ENCODE results near the gene ETV6.
A peak's percentile ranks its signal among the peaks of the same experiment; 100 is the strongest.

The ETV6 gene

DNA sequence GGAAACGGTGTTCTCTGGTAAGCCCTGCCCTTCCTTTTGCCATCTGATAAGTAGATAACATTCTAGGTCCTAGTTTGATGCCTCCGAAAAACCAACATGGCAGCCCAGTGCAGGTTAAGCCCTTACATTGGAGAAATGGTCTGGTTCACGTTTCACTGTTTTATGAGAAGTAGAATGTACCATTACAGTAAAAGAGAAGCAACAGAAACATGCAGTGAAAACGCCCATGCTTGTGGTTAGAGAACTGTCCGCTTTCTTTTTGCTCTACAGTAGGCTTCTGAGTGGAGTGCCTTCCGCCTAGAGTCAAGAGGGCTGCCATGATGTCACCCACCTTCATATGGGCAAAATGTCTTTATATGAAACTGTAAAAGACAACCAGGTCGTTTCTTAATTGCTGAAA, 230.9 kb downstream of the ETV6 start:
- in situ Hi-C loops (cut with HindIII; ENCODE audit: low sequenced_read_pairs) = no loop called here
- no peak for DNase-seq (ENCODE audit: low read depth, low spot score)
- TF ChIP-seq, protein P1, sequence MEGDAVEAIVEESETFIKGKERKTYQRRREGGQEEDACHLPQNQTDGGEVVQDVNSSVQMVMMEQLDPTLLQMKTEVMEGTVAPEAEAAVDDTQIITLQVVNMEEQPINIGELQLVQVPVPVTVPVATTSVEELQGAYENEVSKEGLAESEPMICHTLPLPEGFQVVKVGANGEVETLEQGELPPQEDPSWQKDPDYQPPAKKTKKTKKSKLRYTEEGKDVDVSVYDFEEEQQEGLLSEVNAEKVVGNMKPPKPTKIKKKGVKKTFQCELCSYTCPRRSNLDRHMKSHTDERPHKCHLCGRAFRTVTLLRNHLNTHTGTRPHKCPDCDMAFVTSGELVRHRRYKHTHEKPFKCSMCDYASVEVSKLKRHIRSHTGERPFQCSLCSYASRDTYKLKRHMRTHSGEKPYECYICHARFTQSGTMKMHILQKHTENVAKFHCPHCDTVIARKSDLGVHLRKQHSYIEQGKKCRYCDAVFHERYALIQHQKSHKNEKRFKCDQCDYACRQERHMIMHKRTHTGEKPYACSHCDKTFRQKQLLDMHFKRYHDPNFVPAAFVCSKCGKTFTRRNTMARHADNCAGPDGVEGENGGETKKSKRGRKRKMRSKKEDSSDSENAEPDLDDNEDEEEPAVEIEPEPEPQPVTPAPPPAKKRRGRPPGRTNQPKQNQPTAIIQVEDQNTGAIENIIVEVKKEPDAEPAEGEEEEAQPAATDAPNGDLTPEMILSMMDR (IDR thresholded peaks at IDR 0.05; ENCODE audit: low read depth, low read length) = no peak
- H3K4me3 ChIP-seq (ENCODE audit: low read depth, low read length) = no peak overlapping the region

DNA sequence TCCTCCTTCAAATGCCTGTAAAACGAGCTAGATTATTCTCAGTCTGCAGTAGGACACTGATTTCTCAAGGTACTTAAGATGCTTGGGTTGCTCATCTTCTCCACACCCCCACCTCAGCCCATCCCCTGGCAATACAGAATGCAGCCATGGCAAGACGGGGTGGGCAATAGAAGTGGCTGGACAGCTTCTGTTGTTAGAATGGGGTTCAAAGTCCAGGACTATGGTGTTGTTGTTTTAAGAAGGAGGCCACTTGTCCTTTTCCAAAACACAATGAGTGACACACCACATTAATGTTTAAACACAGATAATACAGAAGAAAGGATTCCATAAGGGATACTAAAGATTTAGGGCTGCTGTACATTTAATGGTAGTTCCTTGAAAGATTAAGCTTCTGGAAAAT, 232.4 kb downstream of the ETV6 start:
- no peak for DNase-seq (ENCODE audit: low read depth, low spot score)

DNA sequence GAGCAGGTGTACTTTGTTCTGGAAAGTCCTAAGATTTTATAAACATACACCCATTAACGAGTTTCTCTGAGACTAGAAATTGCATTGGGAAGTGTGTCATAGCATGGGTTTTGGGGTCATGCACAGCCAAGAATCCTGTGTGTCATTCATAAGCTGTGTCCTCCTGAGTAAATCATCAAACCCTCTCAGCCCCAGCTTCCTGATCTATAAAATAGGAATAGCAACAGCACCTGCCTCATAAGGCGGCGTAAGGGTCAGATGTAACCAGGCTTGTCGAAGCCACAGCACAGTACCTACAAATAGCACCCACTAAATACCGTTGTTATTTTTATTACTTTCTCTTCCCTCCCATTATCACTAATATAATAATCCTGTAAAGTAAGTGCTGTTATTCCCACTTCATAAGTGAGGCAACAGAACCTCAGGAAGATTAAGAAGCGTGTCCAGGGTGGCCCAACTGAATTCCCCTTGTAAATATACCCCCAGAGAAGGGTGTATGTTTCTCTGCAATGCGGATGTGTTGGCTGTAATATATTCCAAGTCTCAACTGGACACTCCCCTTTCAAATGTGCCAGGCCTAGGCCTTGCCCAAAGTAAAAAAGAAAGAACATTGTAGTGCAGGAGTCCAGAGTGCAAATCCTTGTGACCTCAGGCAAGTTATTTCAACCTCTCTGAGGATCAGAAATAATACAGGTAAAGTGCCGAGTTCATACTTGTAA, 233.0 kb downstream of the ETV6 start:
- in situ Hi-C loops (cut with HindIII; ENCODE audit: low sequenced_read_pairs) = no loop called here
- DNase-seq (ENCODE audit: low read depth, low spot score) = no peak
- H3K4me3 ChIP-seq (ENCODE audit: low read depth, low read length) = no peak overlapping the region
- TF ChIP-seq, protein P1 (IDR thresholded peaks at IDR 0.05; ENCODE audit: low read depth, low read length) = no peak

More for the DNA sequence above, 232.4 kb downstream of the ETV6 start:
- H3K4me3 ChIP-seq (ENCODE audit: low read depth, low read length) = no peak overlapping the region
- in situ Hi-C loops (cut with HindIII; ENCODE audit: low sequenced_read_pairs) = no loop called here
- TF ChIP-seq, protein P1 (IDR thresholded peaks at IDR 0.05; ENCODE audit: low read depth, low read length) = no peak

DNA sequence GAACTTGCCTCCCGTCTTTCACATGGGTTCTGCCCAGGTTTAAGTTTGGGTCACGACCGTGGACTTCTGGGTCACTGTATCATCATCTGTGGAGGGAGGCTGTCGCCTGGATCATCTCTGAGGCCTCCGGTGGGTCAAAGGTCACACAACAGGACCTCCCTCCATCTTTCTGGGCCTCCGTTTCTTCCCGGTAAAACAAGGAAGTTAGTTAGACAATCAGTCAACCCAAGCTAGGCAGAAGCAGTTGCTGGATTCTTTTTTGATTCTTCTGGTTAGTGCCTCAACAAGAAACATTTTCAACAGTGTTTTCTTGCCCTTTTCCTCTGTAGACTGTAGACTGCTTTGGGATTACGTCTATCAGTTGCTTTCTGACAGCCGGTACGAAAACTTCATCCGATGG, 234.6 kb downstream of the ETV6 start:
- no peak overlapping the region for H3K4me3 ChIP-seq (ENCODE audit: low read depth, low read length)
- in situ Hi-C loops (cut with HindIII; ENCODE audit: low sequenced_read_pairs) = no loop called here
- no peak for DNase-seq (ENCODE audit: low read depth, low spot score)
- TF ChIP-seq, protein P1 (IDR thresholded peaks at IDR 0.05; ENCODE audit: low read depth, low read length) = no peak

DNA sequence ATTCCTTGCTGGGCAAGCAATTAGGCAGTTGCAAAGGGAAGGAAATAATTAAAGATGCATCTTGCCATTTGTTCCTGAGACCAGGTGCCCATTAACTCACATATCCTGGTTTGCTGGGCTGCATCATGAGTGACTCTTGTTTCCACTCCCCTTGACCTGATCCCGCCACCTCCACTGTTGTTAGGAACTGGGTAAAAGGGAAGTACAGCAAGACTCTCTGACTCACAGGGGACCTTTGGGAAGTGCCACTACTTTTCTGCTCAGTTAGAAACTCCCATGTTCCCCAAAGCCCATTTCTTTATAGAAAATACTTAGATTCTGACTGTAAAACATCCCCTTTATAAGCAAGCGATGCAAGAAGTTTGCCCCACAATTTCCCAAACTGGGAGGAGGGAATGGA, 235.2 kb downstream of the ETV6 start:
- H3K4me3 ChIP-seq (ENCODE audit: low read depth, low read length) = no peak overlapping the region
- TF ChIP-seq, protein P1 (IDR thresholded peaks at IDR 0.05; ENCODE audit: low read depth, low read length) = no peak
- in situ Hi-C loops (cut with HindIII; ENCODE audit: low sequenced_read_pairs) = no loop called here
- no peak for DNase-seq (ENCODE audit: low read depth, low spot score)

DNA sequence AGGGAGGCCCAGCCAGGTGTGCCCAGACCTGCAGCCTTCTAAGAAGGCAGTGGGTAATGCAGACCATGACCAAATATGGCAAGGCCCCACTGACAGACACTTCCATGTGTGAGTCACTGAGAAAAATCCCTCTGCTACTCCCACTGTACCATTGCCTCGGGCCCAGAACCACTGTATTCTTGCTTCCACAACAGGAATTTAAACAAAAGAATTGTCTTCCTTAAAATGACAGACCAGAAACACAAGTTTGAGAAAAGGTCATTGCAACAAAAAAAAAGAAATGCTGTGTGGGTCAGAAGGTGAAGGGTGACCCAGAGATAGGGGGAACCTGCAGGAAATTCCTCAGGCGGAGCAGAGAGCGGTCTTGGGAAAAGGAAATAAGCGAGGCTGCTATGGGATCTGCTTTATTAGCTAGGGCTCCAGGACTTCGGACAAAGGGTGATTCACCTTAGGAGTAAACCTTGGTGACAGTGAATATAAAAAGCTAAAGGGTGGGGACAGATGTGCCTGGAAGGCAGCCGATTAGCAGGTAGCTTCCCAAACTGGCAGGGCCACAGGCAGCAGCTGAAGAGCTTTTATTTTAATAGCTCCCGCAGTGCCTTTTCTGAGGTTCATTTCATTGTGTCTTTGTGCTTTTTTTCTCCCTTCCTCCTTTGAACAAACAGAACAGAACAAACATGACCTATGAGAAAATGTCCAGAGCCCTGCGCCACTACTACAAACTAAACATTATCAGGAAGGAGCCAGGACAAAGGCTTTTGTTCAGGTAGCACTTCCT, 236.0 kb downstream of the ETV6 start:
- peak; percentile 64 for DNase-seq (ENCODE audit: low read depth, low spot score)
- TF ChIP-seq, protein P1 (IDR thresholded peaks at IDR 0.05; ENCODE audit: low read depth, low read length) = no peak
- no peak overlapping the region for H3K4me3 ChIP-seq (ENCODE audit: low read depth, low read length)
- in situ Hi-C loops (cut with HindIII; ENCODE audit: low sequenced_read_pairs) = no loop called here
